Mucosa of rectum (tissue), 2 donors: ENCODE data around the gene MIER2.

Source experiments
- H3K27ac ChIP-seq, 2 donors: one replicate each; pipeline ENCODE4 v1.7.0; 2013; ENCODE audit warnings: inconsistent platforms in 2 of 2, low read depth in 2 of 2, low read length in 2 of 2
- H3K27me3 ChIP-seq, 2 donors: one replicate each; pipeline ENCODE4 v1.7.0; 2013; ENCODE audit warnings: low read length in 2 of 2; ENCODE audit not compliant: control insufficient read depth in 2 of 2, insufficient read depth in 2 of 2
- H3K36me3 ChIP-seq, 2 donors: one replicate each; pipeline ENCODE4 v1.7.0; 2013; ENCODE audit warnings: low read length in 2 of 2; ENCODE audit not compliant: control insufficient read depth in 2 of 2, insufficient read depth in 2 of 2
- H3K4me1 ChIP-seq, 2 donors: one replicate each; pipeline ENCODE4 v1.7.0; 2013; ENCODE audit warnings: low read length in 2 of 2, mild to moderate bottlenecking in 1 of 2; ENCODE audit not compliant: control insufficient read depth in 2 of 2, insufficient read depth in 2 of 2
- H3K4me3 ChIP-seq, 2 donors: one replicate each; pipeline ENCODE4 v1.7.0; 2013; ENCODE audit warnings: low read length in 2 of 2
- H3K9ac ChIP-seq, 2 donors: one replicate each; pipeline ENCODE4 v1.7.0; 2013; ENCODE audit warnings: low read length in 2 of 2, low read depth in 1 of 2, mild to moderate bottlenecking in 1 of 2
- H3K9me3 ChIP-seq, 2 donors: one replicate each; pipeline ENCODE4 v1.7.0; 2013; ENCODE audit warnings: low read length in 2 of 2; ENCODE audit not compliant: control insufficient read depth in 2 of 2
- donor health status: healthy.
- donor health status: Normal muscosa, but diverticular disease.

Gene MIER2

GRCh38 chr19:294946-295686 is 49.5 kb downstream of the MIER2 start:
- no peaks in the 10 kb centered on the region for H3K9me3 ChIP-seq
- H3K27me3 ChIP-seq, result peaks cover 25 to 27% of the 10 kb centered on the region in 2 donors
- H3K36me3 ChIP-seq, result no peaks in the 10 kb centered on the region
- peak overlapping the region in 1 of 2 donors; percentile 13 for H3K9ac ChIP-seq
- H3K4me3 ChIP-seq, result no peak overlapping the region
- peaks cover 15 to 26% of the 10 kb centered on the region in 2 donors for H3K4me1 ChIP-seq
- no peak overlapping the region for H3K27ac ChIP-seq

GRCh38 chr19:294341-294945 is 50.2 kb downstream of the MIER2 start:
- Histone ChIP-seq H3K4me3 (no peak overlapping the region), H3K27ac (no peak overlapping the region), H3K4me1 (peaks cover 16 to 26% of the 10 kb centered on the region in 2 donors), H3K9ac (no peak overlapping the region), H3K36me3 (no peaks in the 10 kb centered on the region), H3K27me3 (peaks cover 25 to 27% of the 10 kb centered on the region in 2 donors), H3K9me3 (no peaks in the 10 kb centered on the region)

GRCh38 chr19:293436-294110 is 51.0 kb downstream of the MIER2 start:
- Histone ChIP-seq H3K9me3 (no peaks in the 10 kb centered on the region), H3K27me3 (peaks cover 25 to 27% of the 10 kb centered on the region in 2 donors), H3K9ac (no peak overlapping the region), H3K4me3 (no peak overlapping the region), H3K4me1 (peaks cover 16 to 34% of the 10 kb centered on the region in 2 donors), H3K27ac (no peak overlapping the region), H3K36me3 (no peaks in the 10 kb centered on the region)

GRCh38 chr19:292951-293350 is 51.6 kb downstream of the MIER2 start:
- peaks cover 25 to 27% of the 10 kb centered on the region in 2 donors for H3K27me3 ChIP-seq
- H3K4me3 ChIP-seq, result no peak overlapping the region
- peaks cover 16 to 35% of the 10 kb centered on the region in 2 donors for H3K4me1 ChIP-seq
- H3K27ac ChIP-seq, result no peak overlapping the region
- H3K36me3 ChIP-seq, result no peaks in the 10 kb centered on the region
- no peak overlapping the region for H3K9ac ChIP-seq
- no peaks in the 10 kb centered on the region for H3K9me3 ChIP-seq

- no peak overlapping the region for H3K9ac ChIP-seq
- H3K27me3 ChIP-seq, result peaks cover 25 to 27% of the 10 kb centered on the region in 2 donors
- H3K9me3 ChIP-seq, result no peaks in the 10 kb centered on the region
- H3K36me3 ChIP-seq, result peaks cover 0 to under 1% of the 10 kb centered on the region in 2 donors
- no peak overlapping the region for H3K4me3 ChIP-seq
- peaks cover 16 to 35% of the 10 kb centered on the region in 2 donors for H3K4me1 ChIP-seq
- peak overlapping the region; percentile 67 to 75 for H3K27ac ChIP-seq
These were observed 52.2 kb downstream of the MIER2 start for GRCh38 chr19:292281-292884.

GRCh38 chr19:291561-292280 is 52.9 kb downstream of the MIER2 start:
- Histone ChIP-seq H3K27ac (peak overlapping the region; percentile 67 to 75), H3K36me3 (peaks cover 0 to 4% of the 10 kb centered on the region in 2 donors), H3K4me1 (peaks cover 16 to 35% of the 10 kb centered on the region in 2 donors), H3K9ac (peak overlapping the region in 1 of 2 donors; percentile 64), H3K27me3 (peaks cover 25 to 27% of the 10 kb centered on the region in 2 donors), H3K9me3 (no peaks in the 10 kb centered on the region), H3K4me3 (peak overlapping the region in 1 of 2 donors; percentile 48)

- Histone ChIP-seq H3K36me3 (peaks cover 0 to 4% of the 10 kb centered on the region in 2 donors), H3K9me3 (no peaks in the 10 kb centered on the region), H3K27ac (peak within 1 kb of the TSS; percentile 90 to 95), H3K9ac (peak within 1 kb of the TSS; percentile 49 to 77), H3K4me3 (peak within 1 kb of the TSS; percentile 63 to 66), H3K4me1 (peaks cover 16 to 34% of the 10 kb centered on the region in 2 donors), H3K27me3 (peaks cover 23 to 27% of the 10 kb centered on the region in 2 donors)
These were observed 53.5 kb downstream of the MIER2 start, which contains the start of gene PLPP2 for GRCh38 chr19:291006-291521. Gene PLPP2, minus strand, starts transcription at chr19:291403. Its CDS starts 67 bp downstream, at chr19:291336.

GRCh38 chr19:290372-291005 is 54.1 kb downstream of the MIER2 start:
- H3K4me3 ChIP-seq, result peak overlapping the region; percentile 63 to 66
- peaks cover 16 to 29% of the 10 kb centered on the region in 2 donors for H3K4me1 ChIP-seq
- peaks cover 0 to 4% of the 10 kb centered on the region in 2 donors for H3K36me3 ChIP-seq
- H3K9me3 ChIP-seq, result no peaks in the 10 kb centered on the region
- peak overlapping the region; percentile 49 to 77 for H3K9ac ChIP-seq
- peaks cover 22 to 27% of the 10 kb centered on the region in 2 donors for H3K27me3 ChIP-seq
- peak overlapping the region; percentile 90 to 95 for H3K27ac ChIP-seq
